K562 (cell line): ENCODE results near the gene DUS3L. TPM values are rescaled to one million over a fixed set of nuclear protein-coding genes. Genes with fewer than 3 reads are reported as not detected.
A peak's percentile ranks its signal among the peaks of the same experiment; 100 is the strongest.

ENCODE experiments used
- ADNP ChIP-seq: fragments of 200-800 bp; sonication (Bioruptor generic); IDR thresholded peaks from 2 replicates; pipeline ENCODE4 v1.6.1; 2016; ENCODE audit warnings: missing genetic modification characterization, missing compliant biosample characterization
- ARID3A ChIP-seq: IDR thresholded peaks from 2 replicates; pipeline ENCODE4 v1.6.1; 2012; ENCODE audit warnings: low read depth, low read length, improper control_type of control experiment, borderline replicate concordance
- BRD9 ChIP-seq: fragments of 450-650 bp; IDR thresholded peaks from 2 replicates; pipeline ENCODE4 v1.6.1; 2018; ENCODE audit warnings: low read depth; ENCODE audit not compliant: partially characterized antibody
- EGR1 ChIP-seq: fragments of 450-650 bp; conservative IDR thresholded peaks from 2 replicates; pipeline ENCODE4 v1.6.1; 2017; ENCODE audit warnings: mild to moderate bottlenecking
- JUN ChIP-seq, 2 experiments: sonication (generic) in 1 of 2; formaldehyde crosslinking in 1 of 2; IDR thresholded peaks; 2 replicates each; pipeline versions ENCODE4 v1.6.1 to v1.8.0; 2012 to 2022; ENCODE audit warnings: borderline replicate concordance in 2 of 2, mild to moderate bottlenecking in 2 of 2, improper control_type of control experiment in 1 of 2, low read depth in 1 of 2, low read length in 1 of 2, missing genetic modification reagents in 1 of 2
- MNT ChIP-seq, 2 experiments: fragments of 450-650 bp; conservative IDR thresholded peaks; 2 replicates each; pipeline ENCODE4 v1.6.1; 2017; ENCODE audit warnings: mild to moderate bottlenecking in 2 of 2, moderate library complexity in 2 of 2
- NEUROD1 ChIP-seq: fragments of 150-350 bp; IDR thresholded peaks from 2 replicates; pipeline ENCODE4 v1.6.1; 2014; ENCODE audit warnings: borderline replicate concordance, low read length, low read depth; ENCODE audit not compliant: partially characterized antibody
- PHTF2 ChIP-seq: fragments of 250-450 bp; sonication (Bioruptor Pico); IDR thresholded peaks from 2 replicates; pipeline ENCODE4 v1.5.0; 2021; ENCODE audit warnings: mild to moderate bottlenecking
- SETDB1 ChIP-seq: IDR thresholded peaks from one replicate; pipeline ENCODE4 v1.6.1; 2012; ENCODE audit warnings: low read length, control low read depth, inconsistent platforms
- SLC30A9 ChIP-seq: fragments of 250-450 bp; sonication (Bioruptor Pico); IDR thresholded peaks from 2 replicates; pipeline ENCODE4 v1.8.0; 2022; ENCODE audit warnings: mild to moderate bottlenecking, moderate library complexity
- SMAD1 ChIP-seq: fragments of 150-350 bp; IDR thresholded peaks from 2 replicates; pipeline ENCODE4 v1.6.1; 2014; ENCODE audit warnings: low read length, low read depth; ENCODE audit not compliant: partially characterized antibody
- SMARCA5 ChIP-seq: fragments of 450-650 bp; IDR thresholded peaks from 2 replicates; pipeline ENCODE4 v1.6.1; 2016
- TCF7 ChIP-seq: sonication (generic); IDR thresholded peaks from 2 replicates; pipeline ENCODE4 v1.6.1; 2016; ENCODE audit warnings: antibody characterized with exemption, borderline replicate concordance
- TEAD4 ChIP-seq, 2 experiments: sonication (generic) in 1 of 2; formaldehyde crosslinking in 1 of 2; IDR thresholded peaks; 2 replicates each; pipeline versions ENCODE4 v1.6.1 to v1.8.0; 2012 to 2022; ENCODE audit warnings: borderline replicate concordance in 1 of 2, inconsistent platforms in 1 of 2, low read length in 1 of 2, mild to moderate bottlenecking in 1 of 2, missing genetic modification reagents in 1 of 2
- TOE1 ChIP-seq, 2 experiments: fragments of 450-650 bp in 1 of 2; sonication (generic) in 1 of 2; formaldehyde crosslinking in 1 of 2; IDR thresholded peaks; 2 replicates each; pipeline versions ENCODE4 v1.7.1 to v1.8.0; 2016 to 2022; ENCODE audit warnings: borderline replicate concordance in 2 of 2, mild to moderate bottlenecking in 2 of 2, antibody characterized with exemption in 1 of 2, inconsistent platforms in 1 of 2, low read depth in 1 of 2, missing genetic modification reagents in 1 of 2, moderate library complexity in 1 of 2
- USF1 ChIP-seq: sonication (generic); formaldehyde crosslinking; IDR thresholded peaks from 2 replicates; pipeline ENCODE4 v1.9.0; 2022; ENCODE audit warnings: mild to moderate bottlenecking, missing genetic modification reagents
- ZNF212 ChIP-seq: fragments of 450-650 bp; formaldehyde crosslinking; IDR thresholded peaks from 2 replicates; pipeline ENCODE4 v1.4.0; 2020; ENCODE audit warnings: mild to moderate bottlenecking
- ZNF280B ChIP-seq: fragments of 250-450 bp; sonication (Bioruptor Pico); IDR thresholded peaks from 2 replicates; pipeline ENCODE4 v1.5.1; 2021; ENCODE audit warnings: mild to moderate bottlenecking
- polyA plus RNA-seq, 8 experiments: library from polyadenylated mRNA; depleted of rRNA in 4 of 8; stranded (reverse) in 5 of 8; unstranded in 3 of 8; fragments of >200 nt; fragmentation: Nextera tagmentation in 2 of 8; fragmentation: Illumina TruSeq in 1 of 8; extraction: Ambion mirVana in 2 of 8; extraction: Trizol in 1 of 8; gene quantifications; 2 replicates each; pipeline versions ENCODE4 v1.2.1 to v1.2.3, GENCODE V29; 2011 to 2014; ENCODE audit warnings: inconsistent platforms in 1 of 8, missing spikeins in 1 of 8
- total RNA-seq, 7 experiments: library from RNA; depleted of rRNA in 6 of 7; stranded (reverse); fragments of >200 nt in 6 of 7; fragmentation: Illumina TruSeq in 2 of 7; extraction: Trizol in 2 of 7; gene quantifications; 2 replicates each; pipeline versions ENCODE4 v1.2.1 to v1.2.3, GENCODE V29; 2011 to 2021; ENCODE audit warnings: low replicate concordance in 1 of 7
- TF ChIP-seq, protein P1 (sequence below): sonication (generic); formaldehyde crosslinking; IDR thresholded peaks from 2 replicates; pipeline ENCODE4 v1.8.0; 2022; ENCODE audit warnings: mild to moderate bottlenecking, missing genetic modification reagents

Gene DUS3L
- total and polyA plus RNA-seq, 9 of the 15 experiments (the other 6 are each of a cell fraction or from before 2014, with no cell fraction given): 1.7 to 102 (median 77.5) TPM

DNA sequence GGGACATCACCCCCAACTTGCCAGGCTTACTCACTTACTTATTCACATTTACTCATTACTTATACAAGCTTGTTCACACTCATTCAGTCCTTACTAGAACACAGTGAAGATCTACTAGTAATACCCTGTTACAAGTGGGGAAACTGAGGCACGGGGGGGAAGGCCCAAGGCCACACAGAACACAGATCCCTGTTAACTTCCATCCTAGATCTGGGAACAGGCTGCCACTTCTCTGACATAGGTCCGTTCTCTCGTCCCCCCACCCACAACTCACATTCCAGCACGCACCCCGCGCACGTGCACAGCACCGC lies 12.4 kb upstream of the DUS3L start (continued):
- TF ChIP-seq NEUROD1 (no peak), ARID3A (no peak), SLC30A9 (CRISPR knock-in tag) (no peak), BRD9 (no peak), TEAD4 (IDR thresholded peaks at IDR 0.05; ENCODE audit: low read length) (0 out of 2 replicates have a peak, but pooled peaks have one; percentile 43), TEAD4 (CRISPR knock-in tag; IDR thresholded peaks at IDR 0.05; ENCODE audit: borderline replicate concordance) (no peak), SMARCA5 (no peak), TOE1 (IDR thresholded peaks at IDR 0.05; ENCODE audit: borderline replicate concordance) (no peak), TOE1 (CRISPR knock-in tag; IDR thresholded peaks at IDR 0.05; ENCODE audit: borderline replicate concordance, low read depth) (peak; percentile 81; the same call in 1 of the 2 replicates), EGR1 (no peak), TCF7 (no peak), MNT (conservative IDR thresholded peaks at IDR 0.05) (no peak), ZNF212 (CRISPR knock-in tag) (no peak), ZNF280B (CRISPR knock-in tag) (no peak), USF1 (CRISPR knock-in tag) (peak; percentile 78), SMAD1 (no peak), ADNP (tag) (0 out of 2 replicates have a peak, but pooled peaks have one; percentile 44), JUN (IDR thresholded peaks at IDR 0.05; ENCODE audit: borderline replicate concordance, low read depth, low read length) (no peak), JUN (CRISPR knock-in tag; IDR thresholded peaks at IDR 0.05; ENCODE audit: borderline replicate concordance) (peak; percentile 89; the same call in 1 of the 2 replicates), PHTF2 (CRISPR knock-in tag) (no peak), SETDB1 (no peak)
- TF ChIP-seq, protein P1, sequence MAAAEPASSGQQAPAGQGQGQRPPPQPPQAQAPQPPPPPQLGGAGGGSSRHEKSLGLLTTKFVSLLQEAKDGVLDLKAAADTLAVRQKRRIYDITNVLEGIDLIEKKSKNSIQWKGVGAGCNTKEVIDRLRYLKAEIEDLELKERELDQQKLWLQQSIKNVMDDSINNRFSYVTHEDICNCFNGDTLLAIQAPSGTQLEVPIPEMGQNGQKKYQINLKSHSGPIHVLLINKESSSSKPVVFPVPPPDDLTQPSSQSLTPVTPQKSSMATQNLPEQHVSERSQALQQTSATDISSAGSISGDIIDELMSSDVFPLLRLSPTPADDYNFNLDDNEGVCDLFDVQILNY (CRISPR knock-in tag): 0 out of 2 replicates have a peak, but pooled peaks have one; percentile 98
